Raji (cell line): ENCODE data around the gene ZC3H7B.

Experiments
- POLR2A ChIP-seq: IDR thresholded peaks from 2 replicates; pipeline ENCODE4 v1.6.1; 2011; ENCODE audit warnings: low read depth, low read length, control low read depth; ENCODE audit not compliant: insufficient read depth

Gene ZC3H7B

GRCh38 chr22:41301085-41302020 lies at the start of gene ZC3H7B:
Gene ZC3H7B (plus strand): TSS chr22:41301525. CDS start chr22:41320661, 19,136 bp downstream.
- peak; percentile 80 for TF ChIP-seq POLR2A

GRCh38 chr22:41252365-41252764 lies 49.0 kb upstream of the ZC3H7B start:
- no peak for TF ChIP-seq POLR2A

- no peak for TF ChIP-seq POLR2A
These were observed 47.1 kb upstream of the ZC3H7B start for GRCh38 chr22:41254230-41254629.

- TF ChIP-seq POLR2A: no peak
These were observed 44.8 kb upstream of the ZC3H7B start for GRCh38 chr22:41256254-41257253.

GRCh38 chr22:41257696-41258095 lies 43.6 kb upstream of the ZC3H7B start:
- TF ChIP-seq POLR2A: no peak

GRCh38 chr22:41260871-41261270 lies 40.5 kb upstream of the ZC3H7B start:
- no peak for TF ChIP-seq POLR2A

GRCh38 chr22:41261541-41262249 lies 39.6 kb upstream of the ZC3H7B start:
- TF ChIP-seq POLR2A: no peak

GRCh38 chr22:41262250-41262765 lies 39.0 kb upstream of the ZC3H7B start:
- no peak for TF ChIP-seq POLR2A

- TF ChIP-seq POLR2A: no peak
These were observed 37.6 kb upstream of the ZC3H7B start for GRCh38 chr22:41263704-41264103.

- TF ChIP-seq POLR2A: no peak
These were observed 36.9 kb upstream of the ZC3H7B start for GRCh38 chr22:41264408-41264941.

GRCh38 chr22:41267958-41268357 lies 33.4 kb upstream of the ZC3H7B start:
- no peak for TF ChIP-seq POLR2A

GRCh38 chr22:41271787-41272186 lies 29.5 kb upstream of the ZC3H7B start:
- TF ChIP-seq POLR2A: no peak

GRCh38 chr22:41273128-41273527 lies 28.2 kb upstream of the ZC3H7B start:
- TF ChIP-seq POLR2A: no peak

- TF ChIP-seq POLR2A: no peak
These were observed 26.5 kb upstream of the ZC3H7B start for GRCh38 chr22:41274856-41275255.
